SJSA1 (cell line): ENCODE measurements around the gene CPNE8. TPM values are rescaled to one million over a fixed set of nuclear protein-coding genes. Genes with fewer than 3 reads are reported as not detected.

ENCODE experiments used
- DNase-seq, 2 experiments: peaks; one replicate each; pipeline ENCODE4 v3.0.0-alpha.2; 2015 to 2020; ENCODE audit warnings: low spot score in 2 of 2, low read depth in 1 of 2
- H3K27ac ChIP-seq: fragments of 250-450 bp; sonication (Bioruptor Pico); 2 replicates; pipeline ENCODE4 v1.5.1; 2020; ENCODE audit warnings: mild to moderate bottlenecking, moderate library complexity
- H3K27me3 ChIP-seq: fragments of 250-450 bp; sonication (Bioruptor Pico); replicated peaks from 2 replicates; pipeline ENCODE4 v1.5.1; 2020; ENCODE audit warnings: mild to moderate bottlenecking, moderate library complexity
- H3K36me3 ChIP-seq: fragments of 250-450 bp; sonication (Bioruptor Pico); 2 replicates; pipeline ENCODE4 v1.5.1; 2020; ENCODE audit warnings: mild to moderate bottlenecking
- H3K4me1 ChIP-seq: fragments of 250-450 bp; sonication (Bioruptor Pico); replicated peaks from 2 replicates; pipeline ENCODE4 v1.6.1; 2021; ENCODE audit warnings: mild to moderate bottlenecking
- H3K4me3 ChIP-seq: fragments of 250-450 bp; sonication (Bioruptor Pico); 2 replicates; pipeline ENCODE4 v1.5.1; 2020; ENCODE audit warnings: mild to moderate bottlenecking
- H3K9me3 ChIP-seq: fragments of 250-450 bp; sonication (Bioruptor Pico); replicated peaks from 2 replicates; pipeline ENCODE4 v1.5.1; 2020; ENCODE audit warnings: mild to moderate bottlenecking
- total RNA-seq: library from RNA; depleted of rRNA; stranded (reverse); fragments of >200 nt; shearing (Covaris generic); gene quantifications from 2 replicates; pipeline ENCODE4 v1.2.3, GENCODE V29; 2014

CPNE8 gene
- total RNA-seq, 1 experiment from 2014 or later: not detected

DNA sequence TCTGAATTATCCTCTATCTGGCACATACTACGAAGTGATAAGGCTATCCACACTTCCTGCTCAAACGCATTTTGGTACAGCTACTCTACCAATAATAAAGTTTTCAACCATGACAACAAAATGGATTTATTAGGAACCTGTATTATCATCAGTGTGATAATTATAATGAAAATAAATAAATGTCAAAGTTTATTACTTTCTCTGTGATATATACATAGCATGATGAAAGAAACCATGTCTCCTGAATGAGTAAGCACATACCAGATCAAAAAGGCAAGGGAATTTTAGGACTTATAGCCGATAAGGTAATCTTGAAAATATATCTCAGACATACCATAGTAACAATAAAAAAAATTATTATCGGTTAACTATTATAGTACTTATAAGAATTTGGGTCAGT lies 61.1 kb downstream of the CPNE8 start:
- Histone ChIP-seq H3K4me1 (no peaks in the 10 kb centered on the region), H3K36me3 (no peaks in the 10 kb centered on the region), H3K4me3 (no peak overlapping the region), H3K27me3 (no peaks in the 10 kb centered on the region), H3K9me3 (no peaks in the 10 kb centered on the region), H3K27ac (no peak overlapping the region)
- no peak for DNase-seq

DNA sequence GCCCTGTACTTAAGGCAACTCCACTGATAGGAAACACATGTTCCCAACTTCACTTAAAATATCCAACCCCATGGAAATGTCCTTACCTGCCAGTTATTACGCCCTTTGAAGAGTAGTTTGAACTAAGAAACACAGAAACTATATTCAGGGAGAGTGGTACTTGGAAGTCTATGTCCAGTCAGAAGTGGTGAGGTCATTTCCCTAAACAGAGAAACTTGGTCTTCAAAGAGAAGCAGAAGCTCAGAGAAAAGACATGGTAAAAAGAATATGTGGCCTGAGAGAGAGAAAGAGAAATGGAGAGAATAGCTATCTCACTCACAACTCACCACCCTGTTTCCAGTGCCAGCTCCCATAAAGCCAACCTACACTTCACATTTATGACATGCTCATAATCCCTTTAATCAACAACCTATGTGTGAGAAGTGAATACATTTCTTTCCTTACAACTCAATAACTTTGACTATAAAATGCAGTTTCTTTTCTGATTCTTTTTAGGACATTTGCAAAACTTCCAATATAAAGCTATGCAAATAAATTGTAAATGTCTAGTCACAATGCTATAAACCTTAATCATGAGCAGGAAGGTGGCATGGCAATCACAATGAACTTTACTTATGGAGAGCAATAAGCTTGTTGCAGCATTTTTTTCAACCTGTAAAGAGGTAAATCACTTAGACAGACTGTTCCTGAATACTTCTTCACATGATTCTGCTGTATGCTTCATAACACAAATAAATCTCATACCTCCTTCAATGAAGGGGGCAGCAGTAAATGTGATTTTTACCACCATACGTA lies 67.1 kb downstream of the CPNE8 start:
- no peaks in the 10 kb centered on the region for H3K9me3 ChIP-seq
- H3K4me1 ChIP-seq: no peaks in the 10 kb centered on the region
- H3K27ac ChIP-seq: no peak overlapping the region
- no peak overlapping the region for H3K4me3 ChIP-seq
- no peak for DNase-seq
- H3K36me3 ChIP-seq: no peaks in the 10 kb centered on the region
- H3K27me3 ChIP-seq: no peaks in the 10 kb centered on the region

DNA sequence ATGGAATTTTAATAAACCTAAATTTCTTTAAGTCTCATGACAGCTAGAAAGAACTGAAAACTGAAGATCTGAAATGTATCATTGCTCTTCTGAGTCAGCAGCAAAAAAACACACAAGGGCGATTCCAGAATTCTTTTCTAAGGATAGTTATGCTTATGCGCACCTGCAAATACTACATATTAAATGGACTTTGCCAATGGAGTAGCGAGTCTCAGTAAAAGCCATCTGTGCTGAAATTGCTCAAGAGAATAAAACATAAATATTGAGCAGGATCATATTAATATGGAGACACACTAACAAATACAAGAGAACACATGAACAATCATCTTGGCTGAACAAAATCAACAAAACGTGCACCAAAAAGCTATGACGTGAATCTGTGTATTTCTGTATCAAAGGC lies 73.7 kb downstream of the CPNE8 start:
- no peak for DNase-seq
- Histone ChIP-seq H3K9me3 (no peaks in the 10 kb centered on the region), H3K27me3 (no peaks in the 10 kb centered on the region), H3K4me3 (no peak overlapping the region), H3K4me1 (no peaks in the 10 kb centered on the region), H3K36me3 (no peaks in the 10 kb centered on the region), H3K27ac (no peak overlapping the region)

DNA sequence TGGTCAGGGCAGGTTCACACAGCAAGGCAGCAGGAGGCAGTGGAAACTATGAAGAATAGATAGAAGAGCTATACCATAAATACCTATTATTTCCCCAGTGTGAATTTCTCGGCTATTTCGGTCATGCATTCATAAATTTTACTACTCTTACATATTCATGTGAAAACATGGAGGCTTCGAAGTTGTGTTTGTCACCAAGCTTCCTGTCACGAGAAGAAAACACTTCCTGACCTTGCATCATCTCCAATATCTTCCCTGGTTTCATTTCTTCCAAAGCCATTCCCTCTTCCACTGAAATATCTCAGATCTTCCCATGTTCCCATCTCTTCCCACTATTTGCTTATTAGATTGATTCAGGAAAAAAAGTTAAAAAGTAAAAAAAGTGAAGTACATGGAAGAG lies 80.4 kb downstream of the CPNE8 start:
- Histone ChIP-seq H3K27me3 (no peaks in the 10 kb centered on the region), H3K4me3 (no peak overlapping the region), H3K9me3 (no peaks in the 10 kb centered on the region), H3K27ac (no peak overlapping the region), H3K4me1 (no peaks in the 10 kb centered on the region), H3K36me3 (no peaks in the 10 kb centered on the region)
- no peak for DNase-seq

DNA sequence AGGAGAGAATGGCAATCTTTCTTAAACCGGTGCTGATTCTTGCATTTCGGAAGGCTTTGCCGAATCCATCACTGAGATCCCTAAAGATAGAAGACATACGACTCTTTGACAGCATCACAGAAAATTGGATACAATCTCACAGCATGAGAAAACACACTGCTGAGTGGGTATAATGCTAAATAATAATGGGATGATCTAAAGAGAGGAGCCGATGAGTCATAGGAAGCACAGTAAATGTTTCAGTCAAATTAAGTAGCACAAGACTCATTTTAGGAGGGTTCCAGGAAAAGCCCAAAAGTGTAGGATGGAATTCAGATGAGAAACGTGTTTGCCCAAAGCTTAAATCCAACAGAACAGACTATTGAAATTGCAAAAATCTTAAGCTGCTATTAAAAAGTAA lies 81.7 kb downstream of the CPNE8 start:
- H3K4me1 ChIP-seq: no peaks in the 10 kb centered on the region
- H3K27ac ChIP-seq: no peak overlapping the region
- H3K36me3 ChIP-seq: no peaks in the 10 kb centered on the region
- no peak overlapping the region for H3K4me3 ChIP-seq
- H3K27me3 ChIP-seq: no peaks in the 10 kb centered on the region
- DNase-seq: no peak
- H3K9me3 ChIP-seq: no peaks in the 10 kb centered on the region

DNA sequence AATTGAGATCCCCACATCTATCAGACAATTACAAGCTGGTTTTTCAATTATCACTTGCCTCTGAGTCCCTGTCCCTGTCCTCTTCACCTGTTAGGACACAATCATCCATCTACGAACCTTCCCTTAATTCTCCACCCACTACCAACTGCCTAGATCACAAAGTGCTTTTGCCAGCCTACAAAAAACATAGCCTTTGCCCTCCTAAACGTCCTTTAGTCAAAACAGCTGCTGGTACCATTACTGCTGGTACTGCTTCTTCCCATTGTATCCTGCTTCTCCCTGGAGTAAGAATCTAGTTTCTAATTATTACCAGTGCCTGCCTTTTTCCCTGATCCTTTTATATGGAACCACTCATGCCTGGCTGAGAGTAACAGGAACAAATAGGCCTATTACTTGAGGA lies 82.1 kb downstream of the CPNE8 start:
- no peaks in the 10 kb centered on the region for H3K9me3 ChIP-seq
- H3K4me3 ChIP-seq: no peak overlapping the region
- no peak for DNase-seq
- no peaks in the 10 kb centered on the region for H3K4me1 ChIP-seq
- no peaks in the 10 kb centered on the region for H3K36me3 ChIP-seq
- H3K27ac ChIP-seq: no peak overlapping the region
- no peaks in the 10 kb centered on the region for H3K27me3 ChIP-seq

DNA sequence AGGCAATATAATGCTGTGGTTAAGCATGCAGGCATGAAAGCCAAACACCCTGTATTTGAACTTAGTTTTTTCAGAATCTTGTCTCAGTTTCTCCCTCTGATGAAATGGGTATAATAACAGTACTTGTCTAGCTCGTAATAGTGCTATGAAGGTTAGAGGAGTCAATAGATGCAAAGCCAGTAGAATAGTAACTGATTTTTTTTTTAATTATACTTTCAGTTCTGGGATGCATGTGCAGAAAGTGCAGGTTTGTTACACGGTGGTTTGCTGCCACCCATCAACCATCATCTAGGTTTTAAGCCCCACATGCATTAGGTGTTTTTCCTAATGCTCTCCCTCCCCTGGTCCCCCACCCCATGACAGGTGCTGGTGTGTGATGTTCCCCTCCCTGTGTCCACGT lies 87.4 kb downstream of the CPNE8 start:
- Histone ChIP-seq H3K27me3 (no peaks in the 10 kb centered on the region), H3K4me3 (no peak overlapping the region), H3K36me3 (no peaks in the 10 kb centered on the region), H3K9me3 (no peaks in the 10 kb centered on the region), H3K27ac (no peak overlapping the region), H3K4me1 (no peaks in the 10 kb centered on the region)
- no peak for DNase-seq

DNA sequence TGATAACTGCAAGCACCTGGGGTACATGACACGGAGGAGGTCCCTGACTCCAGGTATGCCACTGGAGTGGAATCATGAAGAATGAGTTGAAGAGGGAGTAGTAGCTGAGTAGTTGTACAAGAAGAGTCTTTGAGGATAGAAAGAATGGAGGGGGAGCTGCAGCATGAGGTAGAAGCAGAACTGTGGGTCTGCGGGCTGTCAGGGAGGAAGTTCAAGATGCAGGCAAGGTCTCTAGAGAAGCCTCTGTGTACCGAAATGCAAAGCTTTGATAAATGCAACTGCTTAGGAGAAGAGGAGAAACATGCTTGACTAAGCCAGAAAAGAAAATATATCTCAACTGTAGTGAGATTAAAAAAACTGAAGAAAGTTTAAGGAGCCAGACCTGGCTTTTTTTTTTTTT lies 91.5 kb downstream of the CPNE8 start:
- no peak for DNase-seq
- Histone ChIP-seq H3K36me3 (no peaks in the 10 kb centered on the region), H3K9me3 (no peaks in the 10 kb centered on the region), H3K27me3 (no peaks in the 10 kb centered on the region), H3K4me3 (no peak overlapping the region), H3K4me1 (no peaks in the 10 kb centered on the region), H3K27ac (no peak overlapping the region)

DNA sequence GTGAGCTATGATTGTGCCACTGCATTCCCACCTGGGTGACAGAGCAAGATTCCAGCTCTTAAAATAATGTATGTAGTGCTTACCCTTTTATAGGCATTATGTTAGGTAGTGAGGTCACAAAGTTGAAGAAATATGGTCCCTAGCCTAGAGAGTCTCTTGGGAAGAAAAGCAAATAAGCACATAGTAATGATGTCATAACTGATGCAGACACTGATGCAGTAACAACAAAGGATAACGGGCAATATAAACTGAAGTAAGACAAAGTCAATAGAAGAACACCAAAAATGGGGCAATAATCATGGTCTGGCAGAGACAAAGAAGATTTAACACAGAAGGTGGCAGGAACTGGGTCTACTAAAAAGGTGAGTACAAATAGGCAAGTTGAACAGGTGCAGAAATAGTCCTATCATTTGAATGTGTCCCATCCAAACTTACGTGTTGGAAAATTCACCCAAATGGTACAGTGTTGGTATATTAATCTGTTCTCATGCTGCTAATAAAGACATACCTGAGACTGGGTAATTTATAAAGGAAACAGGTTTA lies 93.5 kb downstream of the CPNE8 start:
- no peak overlapping the region for H3K4me3 ChIP-seq
- no peaks in the 10 kb centered on the region for H3K36me3 ChIP-seq

DNA sequence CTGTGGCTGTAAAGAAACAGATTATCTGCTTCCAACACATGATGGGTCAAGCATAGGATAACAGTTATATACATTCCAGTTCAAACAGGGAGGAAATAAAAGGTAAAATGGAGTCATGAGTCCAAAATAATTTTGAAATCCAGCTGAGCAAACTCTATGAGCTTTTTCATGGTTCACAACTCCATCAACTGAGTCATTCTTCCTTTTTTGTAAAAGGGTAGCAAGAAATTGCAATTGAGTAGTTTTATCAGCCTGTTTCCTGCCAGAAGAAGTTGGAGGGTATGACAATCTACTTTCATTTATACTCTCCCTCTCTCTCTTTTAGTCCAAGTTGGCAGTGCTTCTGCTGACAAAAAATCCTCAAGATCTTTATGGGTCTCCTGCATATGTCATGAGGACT lies 95.6 kb downstream of the CPNE8 start:
- Histone ChIP-seq H3K36me3 (no peaks in the 10 kb centered on the region), H3K4me1 (no peaks in the 10 kb centered on the region), H3K27me3 (no peaks in the 10 kb centered on the region), H3K4me3 (no peak overlapping the region), H3K27ac (no peak overlapping the region), H3K9me3 (no peaks in the 10 kb centered on the region)
- DNase-seq: no peak

More for the DNA sequence above, 93.5 kb downstream of the CPNE8 start:
- no peaks in the 10 kb centered on the region for H3K27me3 ChIP-seq
- DNase-seq: no peak
- no peaks in the 10 kb centered on the region for H3K4me1 ChIP-seq
- H3K9me3 ChIP-seq: no peaks in the 10 kb centered on the region
- H3K27ac ChIP-seq: no peak overlapping the region

DNA sequence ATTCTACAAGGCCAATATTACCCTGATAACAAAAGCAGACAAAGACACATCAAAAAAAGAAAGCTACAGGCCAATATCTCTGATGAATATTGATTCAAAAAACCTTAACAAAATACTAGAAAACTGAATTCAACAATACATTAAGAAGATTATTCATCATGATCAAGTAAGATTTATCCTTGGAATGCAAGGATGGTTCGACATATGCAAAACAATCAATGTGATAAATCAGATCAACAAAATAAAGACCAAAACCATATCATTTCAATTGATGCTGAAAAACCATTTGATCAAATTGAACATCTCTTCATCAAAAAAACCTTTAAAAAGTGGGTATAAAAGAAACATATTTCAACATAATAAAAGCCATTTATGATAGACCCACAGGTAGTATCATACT lies 117.3 kb downstream of the CPNE8 start:
- no peak overlapping the region for H3K27ac ChIP-seq
- H3K4me1 ChIP-seq: no peaks in the 10 kb centered on the region
- DNase-seq: no peak
- H3K4me3 ChIP-seq: no peak overlapping the region
- no peaks in the 10 kb centered on the region for H3K9me3 ChIP-seq
- no peaks in the 10 kb centered on the region for H3K27me3 ChIP-seq
- no peaks in the 10 kb centered on the region for H3K36me3 ChIP-seq

DNA sequence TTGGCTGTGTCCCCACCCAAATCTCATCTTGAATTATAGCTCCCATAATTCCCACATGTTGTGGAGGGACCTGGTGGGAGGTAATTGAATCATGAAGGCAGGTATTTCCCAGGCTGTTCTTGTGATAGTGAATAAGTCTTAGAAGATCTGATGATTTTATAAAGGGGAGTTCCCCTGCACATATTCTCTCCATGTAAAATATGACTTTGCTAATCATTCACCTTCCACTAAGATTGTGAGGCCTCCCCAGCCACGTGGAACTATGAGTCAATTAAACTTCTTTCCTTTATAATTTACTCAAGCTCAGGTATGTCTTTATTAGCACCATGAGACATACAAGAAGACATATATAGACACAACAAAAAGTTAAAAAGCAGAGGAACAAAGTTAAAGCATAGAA lies 120.0 kb downstream of the CPNE8 start:
- no peak overlapping the region for H3K4me3 ChIP-seq
- H3K27ac ChIP-seq: no peak overlapping the region
- no peaks in the 10 kb centered on the region for H3K36me3 ChIP-seq
- no peaks in the 10 kb centered on the region for H3K27me3 ChIP-seq
- H3K9me3 ChIP-seq: no peaks in the 10 kb centered on the region
- DNase-seq: no peak
- H3K4me1 ChIP-seq: no peaks in the 10 kb centered on the region

DNA sequence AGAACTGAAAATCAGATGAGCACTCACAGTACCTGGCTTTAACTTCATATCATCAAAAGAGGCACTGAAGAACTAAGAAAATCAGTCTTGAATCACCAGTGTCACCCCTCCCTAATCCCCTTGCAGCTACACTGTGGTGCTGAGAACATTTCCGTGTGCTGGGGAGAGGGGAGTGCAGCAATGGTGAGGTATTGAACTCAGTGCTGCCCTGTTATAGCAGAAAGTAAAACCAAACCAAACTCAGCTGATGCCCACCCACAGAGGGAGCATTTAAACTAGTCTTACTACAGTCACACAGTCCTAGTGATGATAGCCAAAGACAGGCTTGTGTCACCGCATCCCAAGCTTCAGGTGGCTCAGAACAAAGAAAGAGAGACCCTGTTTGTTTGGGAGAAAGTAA lies 122.1 kb downstream of the CPNE8 start:
- no peak for DNase-seq
- no peak overlapping the region for H3K27ac ChIP-seq
- no peaks in the 10 kb centered on the region for H3K27me3 ChIP-seq
- no peaks in the 10 kb centered on the region for H3K4me1 ChIP-seq
- no peaks in the 10 kb centered on the region for H3K9me3 ChIP-seq
- no peak overlapping the region for H3K4me3 ChIP-seq
- H3K36me3 ChIP-seq: no peaks in the 10 kb centered on the region

DNA sequence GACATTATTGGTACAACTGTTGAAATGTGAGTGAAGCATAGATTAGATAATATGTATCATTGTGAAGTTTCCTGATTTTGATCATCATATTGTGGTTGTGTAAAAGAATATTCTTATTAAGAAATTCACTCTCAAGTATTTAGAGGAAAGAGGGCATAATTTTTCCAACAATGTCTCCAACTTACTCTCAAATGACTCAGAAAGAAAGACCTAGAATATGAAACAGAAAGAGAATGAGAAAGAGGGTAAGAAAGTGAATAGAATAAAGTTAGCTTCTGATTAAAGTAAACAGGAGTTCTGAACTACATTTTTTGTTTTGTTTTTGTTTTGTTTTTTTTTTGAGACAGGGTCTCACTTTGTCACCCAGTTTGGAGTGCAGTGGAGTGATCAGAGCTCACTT lies 123.0 kb downstream of the CPNE8 start:
- H3K9me3 ChIP-seq: no peaks in the 10 kb centered on the region
- no peak overlapping the region for H3K4me3 ChIP-seq
- H3K27ac ChIP-seq: no peak overlapping the region
- H3K27me3 ChIP-seq: no peaks in the 10 kb centered on the region
- no peaks in the 10 kb centered on the region for H3K36me3 ChIP-seq
- no peak for DNase-seq
- no peaks in the 10 kb centered on the region for H3K4me1 ChIP-seq

DNA sequence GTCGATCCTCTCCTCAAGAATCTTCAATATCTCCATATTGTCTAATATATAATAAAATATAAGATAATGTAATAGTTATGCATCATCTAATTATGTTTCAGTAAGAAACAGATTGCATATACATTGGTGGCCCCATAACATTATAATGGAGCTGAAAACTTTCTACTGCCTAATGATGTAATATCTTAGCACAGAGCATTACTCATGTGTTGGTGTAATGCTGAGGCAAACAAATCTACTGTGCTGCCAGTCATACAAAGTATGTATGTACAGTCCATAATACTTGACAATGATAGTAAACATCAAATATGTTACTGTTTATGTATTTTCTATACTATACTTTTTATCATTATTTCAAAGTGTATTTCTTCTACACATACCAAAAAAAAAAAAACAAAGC lies 128.7 kb downstream of the CPNE8 start:
- H3K4me3 ChIP-seq: no peak overlapping the region
- H3K27me3 ChIP-seq: no peaks in the 10 kb centered on the region
- H3K4me1 ChIP-seq: no peaks in the 10 kb centered on the region
- DNase-seq: no peak
- H3K36me3 ChIP-seq: no peaks in the 10 kb centered on the region
- no peaks in the 10 kb centered on the region for H3K9me3 ChIP-seq
- no peak overlapping the region for H3K27ac ChIP-seq
